HepG2 (cell line): Measurements from ENCODE around the gene LHX1. TPM values are rescaled to one million over a fixed set of nuclear protein-coding genes. Genes with fewer than 3 reads are reported as not detected.

Experiments
- ATF3 ChIP-seq: sonication (generic); formaldehyde crosslinking; IDR thresholded peaks from 2 replicates; pipeline ENCODE4 v1.4.0; 2020; ENCODE audit warnings: missing genetic modification reagents
- CREM ChIP-seq, 2 experiments: sonication (generic) in 1 of 2; formaldehyde crosslinking in 1 of 2; IDR thresholded peaks; 2 replicates each; pipeline versions ENCODE4 v1.4.0 to v1.6.1; 2016 to 2020; ENCODE audit warnings: antibody characterized with exemption in 1 of 2, mild to moderate bottlenecking in 1 of 2, missing genetic modification reagents in 1 of 2
- ETV6 ChIP-seq: sonication (generic); formaldehyde crosslinking; conservative IDR thresholded peaks from 2 replicates; pipeline ENCODE4 v1.4.0; 2020; ENCODE audit warnings: missing genetic modification reagents
- GTF3A ChIP-seq: sonication (generic); formaldehyde crosslinking; conservative IDR thresholded peaks from 2 replicates; pipeline ENCODE4 v1.4.0; 2020; ENCODE audit warnings: mild to moderate bottlenecking, missing genetic modification reagents
- HBP1 ChIP-seq: IDR thresholded peaks from 2 replicates; pipeline ENCODE4 v1.6.1; 2016; ENCODE audit warnings: low read depth, control low read depth
- IKZF5 ChIP-seq: IDR thresholded peaks from 2 replicates; pipeline ENCODE4 v1.6.1; 2018; ENCODE audit warnings: missing genetic modification reagents, mild to moderate bottlenecking, missing compliant biosample characterization
- KDM3A ChIP-seq: IDR thresholded peaks from 2 replicates; pipeline ENCODE4 v1.6.1; 2018; ENCODE audit warnings: low read depth, missing compliant biosample characterization
- RFXAP ChIP-seq: sonication (generic); formaldehyde crosslinking; IDR thresholded peaks from 2 replicates; pipeline ENCODE4 v1.4.0; 2020; ENCODE audit warnings: missing genetic modification reagents, borderline replicate concordance
- SOX5 ChIP-seq: IDR thresholded peaks from 2 replicates; pipeline ENCODE4 v1.6.1; 2016; ENCODE audit warnings: borderline replicate concordance
- SRSF9 ChIP-seq: fragments of 200-400 bp; formaldehyde crosslinking; IDR thresholded peaks from 2 replicates; pipeline ENCODE4 v1.6.1; 2018; ENCODE audit warnings: borderline replicate concordance, mild to moderate bottlenecking, low read depth, low read length; ENCODE audit not compliant: insufficient read depth, poor library complexity, severe bottlenecking
- TCF7 ChIP-seq: sonication (generic); IDR thresholded peaks from 2 replicates; pipeline ENCODE4 v1.6.1; 2016; ENCODE audit warnings: antibody characterized with exemption, low read depth
- ZBTB3 ChIP-seq: sonication (generic); formaldehyde crosslinking; IDR thresholded peaks from 2 replicates; pipeline ENCODE4 v1.4.0; 2020; ENCODE audit warnings: low read depth, mild to moderate bottlenecking, moderate library complexity, missing genetic modification reagents, borderline replicate concordance
- ZFP62 ChIP-seq: sonication (generic); formaldehyde crosslinking; IDR thresholded peaks from 2 replicates; pipeline ENCODE4 v1.4.0; 2020; ENCODE audit warnings: missing genetic modification reagents
- ZFY ChIP-seq: sonication (generic); formaldehyde crosslinking; IDR thresholded peaks from 2 replicates; pipeline ENCODE4 v1.4.0; 2020; ENCODE audit warnings: missing genetic modification reagents
- ZNF547 ChIP-seq: sonication (generic); formaldehyde crosslinking; IDR thresholded peaks from 2 replicates; pipeline ENCODE4 v1.5.1; 2020; ENCODE audit warnings: mild to moderate bottlenecking, missing genetic modification reagents
- ZNF574 ChIP-seq: sonication (generic); formaldehyde crosslinking; IDR thresholded peaks from 2 replicates; pipeline ENCODE4 v1.4.0; 2020; ENCODE audit warnings: missing genetic modification reagents
- ZNF749 ChIP-seq: sonication (generic); formaldehyde crosslinking; IDR thresholded peaks from 2 replicates; pipeline ENCODE4 v1.8.0; 2022; ENCODE audit warnings: mild to moderate bottlenecking, missing genetic modification reagents, moderate library complexity, borderline replicate concordance
- ZNF768 ChIP-seq: sonication (generic); formaldehyde crosslinking; IDR thresholded peaks from 2 replicates; pipeline ENCODE4 v1.4.0; 2020; ENCODE audit warnings: missing genetic modification reagents
- ZNF777 ChIP-seq: sonication (generic); formaldehyde crosslinking; IDR thresholded peaks from 2 replicates; pipeline ENCODE4 v1.4.0; 2020; ENCODE audit warnings: missing genetic modification reagents
- ZNF780A ChIP-seq: sonication (generic); formaldehyde crosslinking; IDR thresholded peaks from 2 replicates; pipeline ENCODE4 v1.8.0; 2022; ENCODE audit warnings: mild to moderate bottlenecking, missing genetic modification reagents, moderate library complexity
- ZXDC ChIP-seq: sonication (generic); formaldehyde crosslinking; IDR thresholded peaks from 2 replicates; pipeline ENCODE4 v1.5.0; 2020; ENCODE audit warnings: mild to moderate bottlenecking, missing genetic modification reagents
- polyA plus RNA-seq, 8 experiments: library from polyadenylated mRNA; depleted of rRNA in 3 of 8; stranded (reverse) in 7 of 8; unstranded in 1 of 8; fragments of >200 nt; fragmentation: Illumina TruSeq in 4 of 8; extraction: Trizol in 4 of 8; gene quantifications; 2 replicates each; pipeline versions ENCODE4 v1.2.1 to v1.2.3, GENCODE V29; 2011 to 2016; ENCODE audit warnings: low read depth in 4 of 8, missing spikeins in 1 of 8, mixed read lengths in 1 of 8; ENCODE audit not compliant: insufficient read depth in 1 of 8
- total RNA-seq, 5 experiments: library from RNA; depleted of rRNA; stranded (reverse); fragments of >200 nt; fragmentation: Illumina TruSeq; extraction: Trizol; gene quantifications; 2 replicates each; pipeline ENCODE4 v1.2.3, GENCODE V29; 2016; ENCODE audit warnings: low read depth in 1 of 5

LHX1 gene
- total and polyA plus RNA-seq, 2 of the 13 experiments (the other 11 are each of a cell fraction or from before 2014, with no cell fraction given), result not detected

- peak; percentile 32; the same call in 1 of the 2 replicates for TF ChIP-seq HBP1 (CRISPR knock-in tag)
- TF ChIP-seq ZFY (CRISPR knock-in tag), result peak; percentile 96
- TF ChIP-seq TCF7, result no peak
- TF ChIP-seq ZNF768 (CRISPR knock-in tag), result peak; percentile 64; the same call in 1 of the 2 replicates
- TF ChIP-seq CREM (IDR thresholded peaks at IDR 0.05), result peak; percentile 66; the same call in 1 of the 2 replicates
- TF ChIP-seq CREM (CRISPR knock-in tag; IDR thresholded peaks at IDR 0.05), result 0 out of 2 replicates have a peak, but pooled peaks have one; percentile 38
- peak; percentile 98 for TF ChIP-seq ZXDC (CRISPR knock-in tag)
- peak; percentile 93 for TF ChIP-seq IKZF5
- peak; percentile 58; the same call in 1 of the 2 replicates for TF ChIP-seq ATF3 (CRISPR knock-in tag)
- TF ChIP-seq SOX5 (CRISPR knock-in tag), result peak; percentile 72
- peak; percentile 76; the same call in 1 of the 2 replicates for TF ChIP-seq ZBTB3
- peak; percentile 96 for TF ChIP-seq RFXAP
- no peak for TF ChIP-seq SRSF9
- TF ChIP-seq ZNF547, result peak; percentile 100
- no peak for TF ChIP-seq ZFP62 (CRISPR knock-in tag)
- peak; percentile 99 for TF ChIP-seq ZNF749 (CRISPR knock-in tag)
- peak; percentile 94; the same call in 1 of the 2 replicates for TF ChIP-seq ZNF780A
- TF ChIP-seq ZNF777 (CRISPR knock-in tag), result peak; percentile 84
- peak; percentile 91 for TF ChIP-seq ETV6 (CRISPR knock-in tag)
- TF ChIP-seq KDM3A (CRISPR knock-in tag), result peak; percentile 56; the same call in 1 of the 2 replicates
- TF ChIP-seq GTF3A (CRISPR knock-in tag), result 0 out of 2 replicates have a peak, but pooled peaks have one; percentile 49
- TF ChIP-seq ZNF574 (CRISPR knock-in tag), result peak; percentile 90
Measured at GRCh38 chr17:36948717-36949460, 11.6 kb downstream of the LHX1 start, which contains the start of gene AATF (continued).
